Pancreas (tissue), 10 donors: Measurements from ENCODE around the gene NEGR1. TPM values are rescaled to one million over a fixed set of nuclear protein-coding genes. Genes with fewer than 3 reads are reported as not detected.

Source experiments
- ATAC-seq, 4 donors: fragments of 200-7000 bp; cut with Tn5 transposase; one replicate each; pipeline versions ENCODE4 v1.8.0 to v1.9.1; 2020; ENCODE audit warnings: mild to moderate bottlenecking in 4 of 4, moderate library complexity in 4 of 4
- DNase-seq, 6 donors: peaks; one replicate each; pipeline ENCODE4 v3.0.0-alpha.2; 2020
- FAIRE-seq: peaks from 2 replicates; lab custom pipeline; 2012; peaks lifted over from hg19 to GRCh38; lab: Jason Lieb, UNC
- H3K27ac ChIP-seq, 4 donors: fragments of 200-600 bp; sonication (generic); 1 replicate in 3 of 4; 2 replicates in 1 of 4; pipeline versions ENCODE4 v1.5.0 to v1.8.0; 2020
- H3K27me3 ChIP-seq, 4 donors: fragments of 200-600 bp; one replicate each; pipeline ENCODE4 v1.8.0; 2021
- H3K36me3 ChIP-seq, 3 donors: fragments of 200-600 bp; sonication (generic) in 1 of 3; one replicate each; pipeline versions ENCODE4 v1.5.0 to v1.8.0; 2020 to 2021
- H3K4me1 ChIP-seq, 3 donors: fragments of 200-600 bp; one replicate each; pipeline ENCODE4 v1.8.0; 2021
- H3K4me3 ChIP-seq, 4 donors: fragments of 200-600 bp; sonication (generic) in 2 of 4; one replicate each; pipeline versions ENCODE4 v1.5.0 to v1.8.0; 2020 to 2021
- H3K9me3 ChIP-seq, 4 donors: fragments of 200-600 bp; one replicate each; pipeline ENCODE4 v1.8.0; 2021
- WGBS, 2 donors: extraction: QIAGEN DNeasy Blood & Tissue Kit; methylation state at CpG; one replicate each; pipeline ENCODE4 v1.1.7; 2013; 5-methylcytosine and 5-hydroxymethylcytosine counted together
- intact Hi-C, 3 donors: fragments of 100-400 bp; cut with DNase I; formaldehyde crosslinking; loops; one replicate each; pipeline versions ENCODE4 v1.11.1 to v1.14.2; 2022
- polyA plus RNA-seq, 2 donors: library from polyadenylated mRNA; stranded (reverse); fragments of 200-250 nt; gene quantifications; one replicate each; pipeline ENCODE4 v1.2.3, GENCODE V29; 2013
- total RNA-seq, 6 donors: library from RNA; stranded (reverse); fragmentation: NEBNext Ultra II Directional in 4 of 6; extraction: Animal tissue kit (Norgen Biotek cat#: 25700) in 4 of 6; gene quantifications; one replicate each; pipeline versions ENCODE4 v1.2.1 to v1.2.4, GENCODE V29; 2021 to 2023
- TF ChIP-seq, protein P1 (sequence below), 4 donors: fragments of 200-600 bp; sonication (generic) in 3 of 4; IDR thresholded peaks; one replicate each; pipeline versions ENCODE4 v1.5.0 to v1.8.0; 2021; ENCODE audit warnings: antibody characterized with exemption in 4 of 4
- donor health status: healthy with polysubstance abuse.
- donor health status: DM: no; HTN: no; CAD: no; lungs with moderate emphysema.
- donor health status: DM: no; HTN: no; CAD: no.
- donor health status: control.
- donor health status: control.
- donor health status: Bipolar disorder and iron deficiency.
- donor health status: DM: yes; HTN: yes; CAD: no.
- donor health status: DM: no; HTN: no; CAD: no.
- donor health status: DM: no; HTN: no; CAD: no.
- donor health status: DM: yes; HTN: yes; CAD: no.

Gene NEGR1
- total and polyA plus RNA-seq, 8 donors, result 1.2 to 9.3 (median 3.4) TPM

DNA sequence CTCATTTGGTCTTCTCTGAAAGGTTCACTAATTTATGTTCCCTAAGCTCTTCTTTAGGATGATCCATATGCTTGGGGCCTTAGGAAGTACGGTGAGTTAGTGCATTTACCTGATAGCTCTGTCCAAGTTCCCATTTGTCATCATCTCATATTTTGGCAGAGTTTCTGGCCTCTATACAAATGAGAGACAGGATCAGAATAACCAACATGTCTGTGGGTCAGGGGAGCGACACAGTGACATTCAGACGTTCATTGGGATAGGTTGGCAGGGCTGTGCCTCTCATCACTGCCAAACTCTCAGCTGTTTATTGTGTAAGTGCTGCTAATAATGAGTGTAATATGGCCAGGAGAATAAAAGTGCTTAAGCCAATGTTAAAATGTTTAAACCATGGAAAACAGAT is 640.4 kb downstream of the NEGR1 start:
- ATAC-seq (no peak), FAIRE-seq (no peak), DNase-seq (no peak)
- no peaks in the 10 kb centered on the region for H3K4me1 ChIP-seq
- TF ChIP-seq, protein P1, sequence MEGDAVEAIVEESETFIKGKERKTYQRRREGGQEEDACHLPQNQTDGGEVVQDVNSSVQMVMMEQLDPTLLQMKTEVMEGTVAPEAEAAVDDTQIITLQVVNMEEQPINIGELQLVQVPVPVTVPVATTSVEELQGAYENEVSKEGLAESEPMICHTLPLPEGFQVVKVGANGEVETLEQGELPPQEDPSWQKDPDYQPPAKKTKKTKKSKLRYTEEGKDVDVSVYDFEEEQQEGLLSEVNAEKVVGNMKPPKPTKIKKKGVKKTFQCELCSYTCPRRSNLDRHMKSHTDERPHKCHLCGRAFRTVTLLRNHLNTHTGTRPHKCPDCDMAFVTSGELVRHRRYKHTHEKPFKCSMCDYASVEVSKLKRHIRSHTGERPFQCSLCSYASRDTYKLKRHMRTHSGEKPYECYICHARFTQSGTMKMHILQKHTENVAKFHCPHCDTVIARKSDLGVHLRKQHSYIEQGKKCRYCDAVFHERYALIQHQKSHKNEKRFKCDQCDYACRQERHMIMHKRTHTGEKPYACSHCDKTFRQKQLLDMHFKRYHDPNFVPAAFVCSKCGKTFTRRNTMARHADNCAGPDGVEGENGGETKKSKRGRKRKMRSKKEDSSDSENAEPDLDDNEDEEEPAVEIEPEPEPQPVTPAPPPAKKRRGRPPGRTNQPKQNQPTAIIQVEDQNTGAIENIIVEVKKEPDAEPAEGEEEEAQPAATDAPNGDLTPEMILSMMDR (IDR thresholded peaks at IDR 0.05), result no peak
- no peak overlapping the region for H3K27ac ChIP-seq
- intact Hi-C loops, result no loop called here
- H3K36me3 ChIP-seq, result no peaks in the 10 kb centered on the region
- no peaks in the 10 kb centered on the region for H3K27me3 ChIP-seq
- no peak overlapping the region for H3K4me3 ChIP-seq
- WGBS, 2 donors, result 78 to 88% methylated on average over 3 of the region's 3 CpGs
- no peaks in the 10 kb centered on the region for H3K9me3 ChIP-seq

DNA sequence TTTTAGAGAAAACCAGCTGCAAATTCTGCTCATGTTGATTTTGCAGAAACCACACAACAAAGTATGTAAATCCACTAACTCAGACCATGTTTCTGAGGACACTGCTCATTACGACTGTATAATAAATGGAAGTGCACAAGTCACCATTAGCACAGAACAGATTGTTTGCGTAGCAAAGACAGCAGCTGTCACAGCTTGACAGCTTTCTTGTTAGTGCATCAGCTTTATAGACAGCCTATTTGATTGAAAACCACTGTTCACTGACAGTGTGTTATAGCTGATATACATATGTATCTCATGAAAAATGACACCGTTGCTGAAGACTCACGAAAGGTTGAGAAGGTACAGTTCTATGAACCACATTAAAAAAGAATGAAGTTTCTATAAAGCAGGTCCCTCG is 641.3 kb downstream of the NEGR1 start:
- 83 to 86% methylated on average over 5 of the region's 5 CpGs for WGBS, 2 donors
- H3K27ac ChIP-seq, result no peak overlapping the region
- no peaks in the 10 kb centered on the region for H3K36me3 ChIP-seq
- no peaks in the 10 kb centered on the region for H3K4me1 ChIP-seq
- no peak for DNase-seq
- no peak for FAIRE-seq
- TF ChIP-seq, protein P1 (IDR thresholded peaks at IDR 0.05), result no peak
- no peaks in the 10 kb centered on the region for H3K27me3 ChIP-seq
- peak in 1 of 4 donors; percentile 18 for ATAC-seq
- no peak overlapping the region for H3K4me3 ChIP-seq
- intact Hi-C loops, result no loop called here
- H3K9me3 ChIP-seq, result no peaks in the 10 kb centered on the region

DNA sequence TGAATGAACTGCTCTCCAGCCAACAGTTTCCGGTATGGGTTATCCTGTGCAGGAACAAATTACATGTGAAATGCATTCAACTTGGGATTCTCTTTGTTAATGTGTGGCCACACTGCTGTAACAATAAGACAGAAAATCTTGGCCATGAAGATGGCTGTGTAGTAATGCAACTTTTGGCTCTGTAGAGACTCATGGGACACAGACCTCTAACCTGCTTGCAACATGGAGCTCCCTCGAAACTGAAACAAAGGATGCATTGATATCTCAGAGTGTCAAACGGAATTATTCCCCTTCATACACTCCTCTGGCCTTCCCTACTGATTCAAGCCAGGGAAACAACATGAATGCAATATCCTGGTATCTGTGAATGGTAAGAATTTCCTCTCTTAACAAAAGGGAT is 642.2 kb downstream of the NEGR1 start:
- FAIRE-seq (no peak), DNase-seq (no peak)

DNA sequence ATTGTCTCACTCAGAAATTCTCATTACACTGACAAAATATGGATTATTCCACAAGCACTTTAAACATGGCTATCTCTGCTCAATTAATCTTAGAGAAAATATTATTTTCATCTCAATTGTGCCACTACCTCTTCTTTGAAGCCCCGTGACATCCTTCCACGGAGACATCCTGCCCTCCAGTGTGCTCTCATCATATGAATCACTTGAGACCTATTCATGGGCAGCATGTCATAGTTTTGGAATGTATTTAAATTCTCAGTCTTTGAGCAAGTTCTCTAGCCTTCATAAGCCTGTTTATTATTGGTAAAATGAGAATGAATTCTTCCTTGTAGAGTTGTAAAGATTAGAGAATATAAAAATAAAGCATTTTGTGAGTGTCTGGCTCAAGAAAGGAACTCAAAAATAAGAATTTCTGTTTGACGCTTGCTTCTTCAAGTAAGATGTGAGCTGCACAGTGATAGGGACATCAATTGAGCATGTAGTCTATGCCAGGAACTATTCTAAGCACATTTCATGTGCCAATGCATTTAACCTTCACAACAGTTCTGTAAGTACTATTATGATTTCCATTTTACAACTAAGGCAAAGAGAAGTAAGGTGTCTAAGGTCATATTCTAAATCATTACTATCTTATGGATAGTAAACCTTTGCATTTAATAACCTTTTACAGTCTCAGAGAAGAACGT is 644.1 kb downstream of the NEGR1 start:
- DNase-seq (no peak), FAIRE-seq (no peak), ATAC-seq (no peak)
- TF ChIP-seq, protein P1 (IDR thresholded peaks at IDR 0.05), result no peak
- Histone ChIP-seq H3K4me1 (no peaks in the 10 kb centered on the region), H3K4me3 (no peak overlapping the region), H3K9me3 (no peaks in the 10 kb centered on the region), H3K27me3 (no peaks in the 10 kb centered on the region), H3K36me3 (no peaks in the 10 kb centered on the region), H3K27ac (no peak overlapping the region)
- intact Hi-C loops, result no loop called here
- WGBS, 2 donors, result 63 to 67% methylated on average over 4 of the region's 4 CpGs

More for the DNA sequence above, 642.2 kb downstream of the NEGR1 start:
- TF ChIP-seq, protein P1 (IDR thresholded peaks at IDR 0.05), result no peak
- no peak overlapping the region for H3K4me3 ChIP-seq
- H3K36me3 ChIP-seq, result no peaks in the 10 kb centered on the region
- H3K9me3 ChIP-seq, result no peaks in the 10 kb centered on the region
- WGBS, 2 donors, result 59 to 71% methylated on average over 3 of the region's 3 CpGs
- H3K27ac ChIP-seq, result no peak overlapping the region
- intact Hi-C loops, result no loop called here
- ATAC-seq, result peak in 1 of 4 donors; percentile 45
- H3K4me1 ChIP-seq, result no peaks in the 10 kb centered on the region
- no peaks in the 10 kb centered on the region for H3K27me3 ChIP-seq

DNA sequence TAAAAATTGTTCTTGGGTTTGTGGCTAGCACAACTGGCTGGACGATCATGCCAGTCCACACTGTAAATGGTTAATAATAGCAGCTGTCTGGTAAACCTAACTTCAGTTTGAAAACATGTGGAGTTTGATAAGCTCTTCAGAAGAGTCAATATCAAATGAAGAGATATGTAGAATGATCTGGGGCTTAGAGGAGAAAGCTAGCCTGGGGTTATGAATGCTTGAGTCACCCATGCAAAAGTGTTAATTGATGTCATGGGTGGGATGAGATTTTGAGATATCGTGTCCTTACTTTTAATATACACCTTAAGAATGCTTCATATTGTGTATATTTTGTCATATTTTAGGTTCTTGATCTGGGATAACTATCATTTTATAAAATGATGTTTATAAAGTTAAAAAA is 646.8 kb downstream of the NEGR1 start:
- FAIRE-seq, result no peak

More for the DNA sequence above, 646.8 kb downstream of the NEGR1 start:
- H3K4me1 ChIP-seq, result no peaks in the 10 kb centered on the region
- no peak overlapping the region for H3K27ac ChIP-seq
- DNase-seq (no peak), ATAC-seq (no peak)
- no peaks in the 10 kb centered on the region for H3K9me3 ChIP-seq
- WGBS, 2 donors, result 67 to 80% methylated on average over 2 of the region's 2 CpGs
- no peaks in the 10 kb centered on the region for H3K27me3 ChIP-seq
- no peaks in the 10 kb centered on the region for H3K36me3 ChIP-seq
- intact Hi-C loops, result no loop called here
- TF ChIP-seq, protein P1 (IDR thresholded peaks at IDR 0.05), result no peak
- H3K4me3 ChIP-seq, result no peak overlapping the region
